ENCODE data around the gene DNAJC3.
"Not testable (repeated sequence)": the region's sequence is repeated elsewhere in the genome, so short reads cannot be mapped to it uniquely, and the experiment has no call there.

The DNAJC3 gene

DNA sequence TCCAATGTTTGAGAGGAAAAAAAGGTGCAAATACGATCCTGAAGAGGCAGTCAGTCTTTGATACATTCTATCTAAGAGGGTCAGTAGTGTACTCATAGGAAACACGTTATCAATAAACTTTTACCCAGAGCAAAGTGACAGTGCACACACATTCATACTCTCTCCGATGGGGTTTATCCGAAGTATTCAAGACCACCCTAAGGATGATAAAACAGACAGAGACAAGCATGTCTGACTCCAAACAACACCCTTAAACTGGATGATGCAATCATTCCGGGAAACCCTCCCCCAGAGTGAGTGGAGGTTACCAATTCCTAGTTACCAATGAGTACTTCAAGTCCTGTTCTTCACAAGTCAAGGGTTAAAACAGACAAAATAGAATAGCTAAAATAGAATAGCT lies 79.1 kb downstream of the DNAJC3 start:
- no peak for ATAC-seq
- Mint-ChIP-seq H3K9me3 (peaks cover 4% of the 10 kb centered on the region), H3K36me3 (peaks cover 25% of the 10 kb centered on the region), H3K27ac (no peak overlapping the region), H3K27me3 (no peaks in the 10 kb centered on the region), H3K4me3 (no peak overlapping the region), H3K4me1 (no peaks in the 10 kb centered on the region)

DNA sequence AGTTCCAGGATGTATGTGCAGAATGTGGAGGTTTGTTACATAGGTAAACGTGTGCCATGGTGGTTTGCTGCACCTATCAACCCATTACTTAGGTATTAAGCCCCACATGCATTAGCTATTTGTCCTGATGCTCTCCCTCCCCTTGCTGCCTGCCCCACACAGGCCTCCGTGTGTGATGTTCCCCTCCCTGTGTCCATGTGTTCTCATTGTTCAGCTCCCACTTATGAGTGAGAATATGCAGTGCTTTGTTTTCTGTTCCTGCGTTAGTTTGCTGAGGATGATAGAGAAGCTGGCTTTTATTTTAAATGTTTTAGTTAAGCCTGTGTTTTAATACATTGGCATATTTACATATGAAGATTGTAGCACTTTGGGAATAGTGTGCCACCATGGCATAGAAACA lies 85.7 kb downstream of the DNAJC3 start:
- not testable (repeated sequence) for H3K27ac Mint-ChIP-seq, H3K9me3 Mint-ChIP-seq, ATAC-seq, H3K27me3 Mint-ChIP-seq, H3K4me1 Mint-ChIP-seq, H3K4me3 Mint-ChIP-seq
- H3K36me3 Mint-ChIP-seq: peaks cover 60% of the 10 kb centered on the region

DNA sequence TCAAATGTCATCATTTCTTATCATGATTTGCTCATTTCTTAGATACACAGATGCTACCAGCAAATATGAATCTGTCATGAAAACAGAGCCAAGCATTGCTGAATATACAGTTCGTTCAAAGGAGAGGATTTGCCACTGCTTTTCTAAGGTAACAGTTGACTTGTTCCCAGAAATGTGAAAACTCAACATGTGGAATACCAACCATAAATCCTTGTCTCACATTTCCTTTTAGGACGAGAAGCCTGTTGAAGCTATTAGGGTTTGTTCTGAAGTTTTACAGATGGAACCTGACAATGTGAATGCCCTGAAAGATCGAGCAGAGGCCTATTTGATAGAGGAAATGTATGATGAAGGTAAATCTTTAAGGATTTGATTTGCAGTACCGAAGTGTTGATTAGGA lies 86.7 kb downstream of the DNAJC3 start:
- Mint-ChIP-seq H3K4me3 (no peak overlapping the region), H3K27ac (no peak overlapping the region), H3K36me3 (peaks cover 58% of the 10 kb centered on the region), H3K27me3 (no peaks in the 10 kb centered on the region), H3K4me1 (no peaks in the 10 kb centered on the region), H3K9me3 (no peaks in the 10 kb centered on the region)
- ATAC-seq: no peak

DNA sequence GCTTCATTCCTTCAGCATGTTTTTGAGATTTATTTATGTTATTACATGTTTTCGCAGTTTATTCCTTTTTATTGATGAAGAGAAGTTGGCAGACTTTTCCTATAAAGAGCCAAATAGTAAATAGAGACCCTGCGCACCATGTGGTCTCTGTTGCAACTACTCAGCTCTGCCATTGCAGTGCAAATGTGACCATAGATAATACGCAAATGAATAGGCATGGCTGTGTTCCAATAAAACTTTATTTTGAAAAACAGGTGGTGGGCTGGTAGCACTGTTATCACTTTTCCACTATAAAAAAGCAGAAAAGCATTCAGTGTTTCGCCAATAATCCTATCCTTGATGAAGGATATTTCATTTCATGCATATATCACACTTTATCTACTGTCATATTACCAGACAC lies 95.0 kb downstream of the DNAJC3 start:
- no peak for ATAC-seq
- Mint-ChIP-seq H3K27me3 (no peaks in the 10 kb centered on the region), H3K27ac (no peak overlapping the region), H3K9me3 (no peaks in the 10 kb centered on the region), H3K36me3 (peaks cover 59% of the 10 kb centered on the region), H3K4me3 (no peak overlapping the region), H3K4me1 (no peaks in the 10 kb centered on the region)

GRCh38 chr13:95779522-95779921 lies 102.6 kb downstream of the DNAJC3 start:
- no peak overlapping the region for H3K27ac Mint-ChIP-seq
- H3K36me3 Mint-ChIP-seq: peaks cover 36% of the 10 kb centered on the region
- no peaks in the 10 kb centered on the region for H3K27me3 Mint-ChIP-seq
- H3K4me1 Mint-ChIP-seq: no peaks in the 10 kb centered on the region
- H3K4me3 Mint-ChIP-seq: no peak overlapping the region
- ATAC-seq: no peak
- H3K9me3 Mint-ChIP-seq: no peaks in the 10 kb centered on the region

GRCh38 chr13:95781016-95781415 lies 104.1 kb downstream of the DNAJC3 start:
- Mint-ChIP-seq H3K4me3 (no peak overlapping the region), H3K4me1 (no peaks in the 10 kb centered on the region), H3K9me3 (no peaks in the 10 kb centered on the region), H3K36me3 (peaks cover 36% of the 10 kb centered on the region), H3K27me3 (no peaks in the 10 kb centered on the region), H3K27ac (no peak overlapping the region)
- ATAC-seq: no peak

DNA sequence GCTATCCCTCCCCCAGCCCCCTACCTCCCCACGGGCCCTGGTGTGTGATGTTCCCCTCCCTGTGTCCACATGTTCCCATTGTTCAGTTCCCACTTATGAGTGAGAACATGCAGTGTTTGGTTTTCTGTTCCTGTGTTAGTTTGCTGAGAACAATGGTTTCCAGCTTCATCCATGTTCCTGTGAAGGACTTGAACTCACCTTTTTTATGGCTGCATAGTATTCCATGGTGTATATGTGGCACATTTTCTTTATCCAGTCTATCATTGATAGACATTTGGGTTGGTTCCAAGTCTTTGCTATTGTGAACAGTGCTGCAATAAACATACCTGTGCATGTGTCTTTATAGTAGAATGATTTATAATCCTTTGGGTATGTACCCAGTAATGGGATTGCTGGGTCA lies 105.0 kb downstream of the DNAJC3 start:
- not testable (repeated sequence) for H3K9me3 Mint-ChIP-seq, H3K27ac Mint-ChIP-seq, H3K4me3 Mint-ChIP-seq, H3K27me3 Mint-ChIP-seq, ATAC-seq, H3K4me1 Mint-ChIP-seq
- peaks cover 39% of the 10 kb centered on the region for H3K36me3 Mint-ChIP-seq

DNA sequence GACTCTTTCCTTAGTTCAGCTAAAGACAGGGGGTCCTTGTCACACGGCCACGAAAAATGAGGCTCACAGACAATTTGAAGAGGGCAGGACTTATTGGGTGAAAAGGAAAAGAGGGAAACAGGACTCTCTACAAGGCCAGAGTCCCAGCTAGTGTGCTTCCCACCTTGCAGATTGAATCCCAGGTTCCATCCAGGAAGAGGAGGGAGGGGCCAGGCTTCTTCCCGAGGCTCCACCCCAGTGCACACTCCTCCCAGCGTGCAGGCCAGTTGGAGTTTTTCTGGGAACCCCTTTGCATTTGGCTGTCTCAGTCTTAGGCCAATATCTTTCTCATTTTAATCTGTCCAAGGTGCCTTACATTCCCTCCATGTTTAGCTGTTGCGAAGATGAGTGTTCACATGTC lies 106.8 kb downstream of the DNAJC3 start:
- Mint-ChIP-seq H3K9me3 (no peaks in the 10 kb centered on the region), H3K36me3 (peaks cover 45% of the 10 kb centered on the region), H3K4me3 (no peak overlapping the region), H3K27ac (no peak overlapping the region), H3K4me1 (no peaks in the 10 kb centered on the region), H3K27me3 (no peaks in the 10 kb centered on the region)
- ATAC-seq: no peak

GRCh38 chr13:95784161-95784899 lies 107.4 kb downstream of the DNAJC3 start:
- H3K27me3 Mint-ChIP-seq: no peaks in the 10 kb centered on the region
- H3K36me3 Mint-ChIP-seq: peaks cover 51% of the 10 kb centered on the region
- H3K4me1 Mint-ChIP-seq: no peaks in the 10 kb centered on the region
- H3K27ac Mint-ChIP-seq: no peak overlapping the region
- no peak for ATAC-seq
- no peak overlapping the region for H3K4me3 Mint-ChIP-seq
- H3K9me3 Mint-ChIP-seq: no peaks in the 10 kb centered on the region

- H3K36me3 Mint-ChIP-seq: peaks cover 57% of the 10 kb centered on the region
- H3K27ac Mint-ChIP-seq: no peak overlapping the region
- no peak overlapping the region for H3K4me3 Mint-ChIP-seq
- H3K27me3 Mint-ChIP-seq: no peaks in the 10 kb centered on the region
- ATAC-seq: no peak
- H3K4me1 Mint-ChIP-seq: no peaks in the 10 kb centered on the region
- H3K9me3 Mint-ChIP-seq: no peaks in the 10 kb centered on the region
Observed at GRCh38 chr13:95784900-95785290, 108.0 kb downstream of the DNAJC3 start.

DNA sequence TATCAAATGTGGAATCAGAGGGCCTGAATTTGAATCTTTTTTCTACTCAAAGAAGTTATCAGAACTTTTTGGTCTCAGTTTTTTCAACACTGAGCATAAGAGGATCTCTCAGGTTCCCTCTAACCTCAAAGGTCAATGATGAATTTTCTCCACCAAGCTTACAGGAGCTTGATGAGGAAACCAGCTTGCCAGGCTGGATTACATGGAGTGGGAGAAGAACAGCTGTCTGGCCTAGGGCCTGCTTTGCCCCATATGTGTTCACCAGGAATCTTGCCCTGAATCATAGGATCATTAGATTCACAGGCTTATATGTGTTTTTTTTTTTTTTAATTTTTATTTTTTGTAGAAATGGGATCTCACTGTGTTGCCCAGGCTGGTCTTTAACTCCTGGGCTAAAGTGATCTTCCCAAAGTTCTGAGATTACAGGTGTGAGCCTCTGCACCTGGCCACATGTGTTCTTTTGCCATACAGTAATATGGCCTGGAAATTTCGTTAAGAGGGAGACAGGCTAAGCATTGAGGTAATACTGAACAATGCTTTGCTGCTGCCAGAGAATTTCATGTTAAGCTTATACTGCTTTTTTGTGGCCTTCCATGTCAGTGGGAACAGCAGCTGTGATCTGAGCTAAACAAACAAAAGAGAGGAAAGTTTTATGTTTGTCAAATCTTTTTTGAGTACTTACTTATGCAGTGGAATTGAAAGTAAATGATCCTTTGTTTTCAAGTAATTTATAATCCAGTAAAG lies 110.6 kb downstream of the DNAJC3 start:
- ATAC-seq: no peak
- Mint-ChIP-seq H3K27me3 (no peaks in the 10 kb centered on the region), H3K4me3 (no peak overlapping the region), H3K9me3 (no peaks in the 10 kb centered on the region), H3K27ac (no peak overlapping the region), H3K36me3 (peaks cover 76% of the 10 kb centered on the region), H3K4me1 (no peaks in the 10 kb centered on the region)

DNA sequence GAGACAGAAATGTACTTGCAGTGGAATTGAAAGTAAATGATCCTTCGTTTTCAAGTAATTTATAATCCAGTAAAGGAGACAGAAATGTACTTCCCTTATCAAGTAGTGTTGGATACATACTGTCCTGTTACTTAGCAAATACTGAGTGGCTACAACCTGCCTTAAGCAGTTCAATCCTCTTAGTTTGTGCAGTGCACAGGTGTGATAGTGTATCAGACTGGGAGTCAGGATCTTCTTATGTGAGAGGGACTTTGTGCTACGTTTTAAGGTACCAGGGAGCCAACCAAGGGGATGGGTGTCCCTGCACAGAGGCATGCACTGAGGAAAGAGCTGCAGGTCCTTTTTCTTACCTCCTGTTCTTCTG lies 111.1 kb downstream of the DNAJC3 start:
- Mint-ChIP-seq H3K36me3 (peaks cover 81% of the 10 kb centered on the region), H3K9me3 (no peaks in the 10 kb centered on the region), H3K27ac (no peak overlapping the region), H3K27me3 (no peaks in the 10 kb centered on the region), H3K4me3 (no peak overlapping the region), H3K4me1 (no peaks in the 10 kb centered on the region)
- ATAC-seq: no peak

DNA sequence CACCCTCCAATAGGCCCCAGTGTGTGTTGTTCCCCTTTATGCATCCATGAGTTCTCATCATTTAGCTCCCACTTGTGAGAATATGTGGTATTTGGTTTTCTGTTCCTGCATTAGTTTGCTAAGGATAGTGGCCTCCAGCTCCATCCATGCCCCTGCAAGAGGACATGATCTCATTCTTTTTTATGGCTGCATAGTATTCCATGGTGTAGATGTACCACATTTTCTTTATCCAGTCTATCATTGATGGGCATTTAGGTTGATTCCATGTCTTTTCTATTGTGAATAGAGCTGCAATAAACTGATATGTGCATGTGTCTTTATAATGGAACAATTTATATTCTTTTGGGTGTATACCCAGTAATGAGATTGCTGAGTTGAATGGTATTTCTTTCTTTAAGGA lies 112.4 kb downstream of the DNAJC3 start:
- H3K4me1 Mint-ChIP-seq, H3K9me3 Mint-ChIP-seq, H3K27me3 Mint-ChIP-seq, H3K4me3 Mint-ChIP-seq, H3K27ac Mint-ChIP-seq, ATAC-seq: not testable (repeated sequence)
- peaks cover 85% of the 10 kb centered on the region for H3K36me3 Mint-ChIP-seq

- no peaks in the 10 kb centered on the region for H3K4me1 Mint-ChIP-seq
- H3K27me3 Mint-ChIP-seq: no peaks in the 10 kb centered on the region
- peaks cover 74% of the 10 kb centered on the region for H3K36me3 Mint-ChIP-seq
- ATAC-seq: no peak
- H3K4me3 Mint-ChIP-seq: no peak overlapping the region
- no peaks in the 10 kb centered on the region for H3K9me3 Mint-ChIP-seq
- H3K27ac Mint-ChIP-seq: no peak overlapping the region
Observed at GRCh38 chr13:95791084-95791722, 114.3 kb downstream of the DNAJC3 start.

GRCh38 chr13:95793018-95793555 lies 116.1 kb downstream of the DNAJC3 start:
- H3K27ac Mint-ChIP-seq: no peak overlapping the region
- H3K27me3 Mint-ChIP-seq: no peaks in the 10 kb centered on the region
- no peak overlapping the region for H3K4me3 Mint-ChIP-seq
- H3K36me3 Mint-ChIP-seq: peaks cover 55% of the 10 kb centered on the region
- H3K4me1 Mint-ChIP-seq: no peaks in the 10 kb centered on the region
- no peak for ATAC-seq
- H3K9me3 Mint-ChIP-seq: no peaks in the 10 kb centered on the region

DNA sequence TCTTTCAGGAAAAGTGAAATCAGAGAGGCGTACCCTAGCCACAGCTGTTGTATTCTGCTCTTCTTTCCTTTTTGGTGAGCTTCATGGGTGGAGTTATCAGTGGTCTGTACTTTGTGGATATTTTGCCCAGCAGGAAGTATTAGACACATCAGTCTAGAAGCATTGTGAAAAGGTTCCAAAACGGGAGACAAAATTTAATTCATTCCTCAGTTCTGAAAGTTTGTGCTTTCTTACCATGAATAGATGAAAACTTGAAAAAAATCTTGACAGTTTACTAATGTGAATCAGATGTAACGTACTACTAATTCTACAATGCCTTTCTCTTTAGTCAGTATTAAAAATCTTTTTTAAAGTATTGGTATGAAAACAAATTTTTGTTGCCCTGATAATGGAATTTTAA lies 116.8 kb downstream of the DNAJC3 start:
- no peak overlapping the region for H3K4me3 Mint-ChIP-seq
- no peak overlapping the region for H3K27ac Mint-ChIP-seq
- H3K9me3 Mint-ChIP-seq: no peaks in the 10 kb centered on the region
- H3K36me3 Mint-ChIP-seq: peaks cover 48% of the 10 kb centered on the region
- ATAC-seq: no peak
- no peaks in the 10 kb centered on the region for H3K27me3 Mint-ChIP-seq
- no peaks in the 10 kb centered on the region for H3K4me1 Mint-ChIP-seq

All from stimulated activated memory B cell treated with anti-CD40 and anti-IgM and Interleukin-4, amounts not matched to agents 10 μg/mL and 1 μg/mL and 100 μg/mL, for 72 hours (primary cell).